ENCODE data around the gene KCNJ9.

The KCNJ9 gene

DNA sequence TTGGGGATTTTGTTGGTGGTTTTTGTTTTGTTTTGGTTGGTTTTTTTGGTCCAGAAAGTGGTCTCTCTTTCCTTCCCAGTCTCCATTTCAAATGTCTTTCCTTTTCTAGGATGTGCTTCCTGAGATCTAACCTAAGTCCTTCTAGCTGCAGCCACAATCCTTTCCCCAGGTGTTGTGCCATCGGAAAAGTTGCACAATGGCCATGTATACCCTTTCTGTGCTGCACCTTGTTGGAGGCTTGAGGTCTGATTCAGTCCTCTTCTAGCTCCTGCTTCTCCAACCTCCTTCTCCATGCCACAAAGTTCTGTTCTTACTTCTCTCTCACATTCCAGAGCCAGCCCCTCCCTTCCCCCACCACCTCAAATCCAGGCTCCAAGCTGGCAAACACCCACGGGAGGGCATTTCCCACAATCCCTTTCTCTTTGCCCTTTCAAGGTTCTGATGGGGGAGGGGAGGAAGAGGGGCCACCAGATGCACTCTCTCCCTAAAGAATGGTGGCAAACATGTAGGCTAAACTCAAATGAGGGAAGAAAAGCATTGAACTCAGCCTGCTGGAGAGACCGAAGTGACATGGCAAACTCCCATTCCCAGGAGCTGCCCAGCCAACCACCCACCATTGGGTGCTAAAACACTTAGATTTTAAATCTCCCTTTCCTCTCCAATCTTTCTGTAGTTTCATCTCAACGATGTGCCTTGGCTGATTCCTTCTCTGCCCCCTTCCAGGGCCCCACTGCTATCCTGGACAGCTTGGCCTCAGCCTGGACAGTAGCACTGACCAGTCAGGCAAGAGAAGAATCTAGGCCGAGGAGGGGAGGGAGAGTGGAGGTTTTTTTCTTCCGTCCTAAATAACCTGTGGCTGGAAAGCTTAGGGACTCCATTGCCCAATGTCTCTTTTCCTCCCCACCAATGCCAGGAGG is 14.3 kb upstream of the KCNJ9 start:
- DNase-seq (ENCODE audit: low spot score): no peak

DNA sequence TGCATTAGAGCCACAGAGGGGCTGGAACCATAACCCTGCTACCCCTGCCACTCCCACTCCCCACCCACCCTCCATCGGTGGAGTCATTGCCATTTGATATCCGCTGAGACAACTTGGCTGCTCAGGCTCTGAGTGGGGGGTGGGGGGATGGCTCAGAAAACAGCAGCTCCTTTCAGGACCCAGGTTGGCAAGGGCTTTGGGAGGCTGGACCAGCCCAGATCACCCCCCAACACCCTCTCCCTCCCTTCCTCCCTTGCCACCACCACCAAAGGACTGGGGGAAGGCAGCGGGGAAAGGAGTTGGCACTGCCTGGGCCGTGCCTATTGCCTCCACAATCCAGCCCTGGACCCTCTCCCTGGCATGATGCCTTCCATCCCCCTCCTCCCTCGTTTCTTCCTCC is 13.1 kb upstream of the KCNJ9 start:
- DNase-seq (ENCODE audit: low spot score): no peak

DNA sequence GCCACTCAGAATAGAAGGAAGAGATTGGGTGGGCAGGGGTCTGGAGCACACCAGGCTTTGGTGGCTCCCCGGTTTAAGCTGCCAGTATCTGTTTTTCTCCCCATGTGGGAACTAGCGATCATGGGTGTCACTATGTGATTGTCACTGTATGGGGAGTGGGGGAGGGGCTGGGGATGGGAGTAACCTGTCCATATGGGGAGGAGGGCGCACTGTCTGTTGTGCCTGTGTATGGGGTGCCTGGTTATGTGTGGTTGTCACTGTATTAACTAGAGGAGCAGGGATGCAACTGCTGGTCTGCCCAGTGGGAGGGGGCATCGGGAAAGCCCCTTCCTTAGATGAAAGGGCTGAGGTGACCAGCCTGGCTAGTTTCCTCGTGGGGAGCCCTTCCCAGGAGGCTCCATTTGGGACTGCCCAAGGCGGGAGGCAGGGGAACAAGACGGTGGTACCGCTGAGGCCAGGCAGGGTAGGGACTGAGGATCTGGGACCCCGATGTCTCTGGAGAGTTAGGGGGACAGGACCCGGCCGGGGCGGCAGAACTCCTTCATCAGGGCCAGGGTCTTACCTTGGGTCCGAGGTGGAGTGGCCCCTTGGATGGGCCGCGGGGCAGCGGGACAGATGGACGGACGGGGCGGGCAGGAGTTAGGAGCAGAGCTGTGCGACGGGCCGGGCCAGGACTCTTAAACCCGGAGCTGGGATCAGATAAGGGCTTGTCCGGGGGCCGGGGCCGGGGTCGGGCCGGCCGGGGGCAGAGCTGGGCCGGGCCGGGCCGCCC is 11.7 kb upstream of the KCNJ9 start, which contains the start of gene KCNJ10:
KCNJ10 (minus strand) TSS at position 701 of the 772 bp plus-strand sequence. CDS start 27,628 bp downstream, outside the sequence.
- no peak for DNase-seq (ENCODE audit: low spot score)

DNA sequence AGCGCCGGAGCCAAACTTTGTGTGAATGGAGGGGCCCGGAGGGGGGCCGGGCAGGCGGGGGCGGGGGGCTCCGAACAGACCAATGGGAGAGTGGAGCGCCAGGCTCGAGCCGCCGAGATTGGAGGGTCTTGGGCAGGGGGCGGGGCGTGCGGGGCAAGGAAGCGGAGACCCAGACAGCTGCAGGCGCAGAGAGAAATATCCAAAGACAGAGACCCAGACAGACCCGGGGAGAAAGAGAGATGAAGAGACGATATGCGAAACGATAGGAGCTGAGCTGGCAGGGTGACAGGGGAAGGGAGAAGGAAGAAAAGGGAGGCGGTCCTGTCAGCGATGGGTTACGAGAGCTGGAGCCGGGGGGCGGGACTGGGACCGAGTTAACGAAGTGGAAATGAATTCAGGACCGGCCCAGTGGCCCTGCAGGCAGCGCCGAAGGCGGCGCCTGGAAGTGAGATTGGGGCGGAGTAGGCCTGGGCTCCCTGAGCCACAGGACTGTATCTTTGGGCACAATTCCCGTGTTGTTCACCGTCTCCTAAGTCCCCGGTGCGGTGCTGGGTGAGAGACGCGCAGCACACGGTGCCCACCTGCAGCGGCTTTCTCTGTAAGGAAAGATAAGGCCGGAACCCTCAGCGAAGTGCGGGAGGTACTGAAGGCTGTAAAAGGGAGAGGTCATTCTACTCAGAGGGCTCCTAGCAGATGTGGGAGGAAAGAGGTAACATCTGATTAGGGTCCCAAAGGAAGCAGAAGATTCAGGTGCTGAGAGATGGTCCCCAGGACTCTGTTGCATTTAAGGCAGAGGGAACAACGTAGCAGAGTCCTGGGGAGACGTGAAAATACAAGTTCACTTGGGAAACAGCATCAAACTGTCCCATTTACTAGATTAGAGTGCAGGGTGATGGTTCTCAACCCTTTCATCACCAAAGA is 10.8 kb upstream of the KCNJ9 start:
- peak; percentile 78 for DNase-seq (ENCODE audit: low spot score)

DNA sequence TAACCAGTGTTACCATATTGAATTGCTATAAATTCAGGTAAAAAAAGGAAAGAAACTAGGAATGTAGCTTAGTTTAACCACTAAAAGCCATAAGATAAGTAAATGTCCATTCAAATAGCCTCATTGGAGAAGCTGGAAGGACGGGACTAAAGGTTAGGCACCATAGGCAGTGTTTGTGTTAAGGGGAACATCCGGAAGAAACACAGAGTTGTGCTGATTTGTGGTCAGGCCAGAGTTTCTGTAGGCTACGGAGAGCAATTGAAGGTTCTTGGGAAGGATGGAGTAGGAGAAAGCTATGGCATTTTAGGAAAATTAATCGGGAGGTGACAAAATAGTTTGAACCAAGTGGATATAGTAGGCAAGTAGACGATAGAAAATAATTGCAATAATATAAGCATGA is 10.0 kb upstream of the KCNJ9 start:
- no peak for DNase-seq (ENCODE audit: low spot score)

DNA sequence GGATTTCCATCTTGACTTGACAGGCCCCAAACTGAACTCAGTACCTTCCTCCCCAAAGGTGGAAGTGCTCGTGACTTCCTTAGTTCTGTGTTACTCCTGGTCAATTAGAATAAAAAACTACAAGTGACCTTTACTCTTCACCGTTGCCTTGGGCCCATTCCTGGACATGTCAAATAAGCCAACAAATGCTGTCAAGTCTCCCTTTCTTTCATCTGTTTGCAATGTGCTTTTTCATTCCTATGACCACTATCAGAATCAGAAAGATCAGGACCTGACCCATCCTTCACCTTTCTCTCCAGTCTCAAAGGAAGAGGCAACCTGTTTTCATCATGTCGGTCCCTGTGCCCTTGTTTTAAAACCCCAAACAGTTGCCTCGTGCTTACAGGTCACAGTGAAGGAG is 6.5 kb upstream of the KCNJ9 start:
- no peak for DNase-seq (ENCODE audit: low spot score)

DNA sequence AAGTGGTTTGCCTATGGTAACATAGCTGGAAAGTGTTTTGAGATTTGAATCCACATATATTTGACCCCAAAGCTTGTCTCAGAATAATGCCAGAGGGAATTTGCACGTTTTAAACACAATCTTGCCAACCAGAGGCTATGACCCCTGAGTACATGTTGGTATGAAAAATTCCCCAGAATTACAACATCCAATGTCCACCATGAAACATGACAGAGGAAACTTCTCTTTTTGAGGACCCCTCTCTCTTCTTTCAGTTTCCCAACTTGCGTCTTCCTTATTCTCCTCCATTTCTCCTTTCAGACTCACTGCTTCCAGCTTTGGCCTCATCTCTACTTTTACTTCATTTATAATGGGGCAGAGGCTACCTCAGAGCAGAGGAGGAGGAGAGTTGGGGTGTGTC is 5.5 kb upstream of the KCNJ9 start:
- DNase-seq (ENCODE audit: low spot score): no peak

DNA sequence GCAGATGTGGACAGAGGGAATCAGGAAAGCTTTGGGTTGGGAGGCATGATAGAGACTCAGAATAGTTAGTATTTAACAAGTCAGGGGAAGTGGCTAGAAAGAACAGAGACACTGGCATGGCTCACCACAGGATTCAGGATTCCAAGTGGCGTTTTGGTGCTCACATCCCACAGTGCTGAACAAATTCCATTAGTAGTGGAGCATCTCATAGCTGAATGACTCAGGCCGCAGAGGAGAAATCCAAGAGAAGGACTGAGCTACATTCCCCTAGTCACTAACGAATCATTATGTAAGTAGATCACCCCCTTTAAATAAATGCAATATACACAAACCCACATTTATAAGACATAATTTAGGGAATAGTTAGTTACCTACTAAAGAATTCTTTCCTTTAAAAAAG is 5.0 kb upstream of the KCNJ9 start:
- no peak for DNase-seq (ENCODE audit: low spot score)

DNA sequence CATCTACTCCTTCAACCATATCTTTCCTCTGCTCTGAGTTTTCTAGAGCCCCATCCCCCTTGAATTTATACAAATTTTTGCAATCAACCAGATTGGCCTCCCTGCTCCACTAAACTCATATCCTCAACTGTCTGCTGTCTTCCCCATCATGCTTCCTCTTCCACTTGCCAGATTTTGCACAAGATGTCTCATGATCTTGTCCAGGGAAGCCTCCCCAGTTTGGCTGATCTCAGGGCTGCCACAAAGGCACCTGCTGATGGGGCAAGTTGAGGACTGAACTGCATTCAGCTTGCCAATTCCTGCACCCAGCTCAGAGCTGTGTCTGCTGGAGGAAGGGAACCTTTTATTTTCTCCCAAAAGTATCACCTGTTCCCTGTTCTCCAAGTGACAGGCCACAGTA is 3.9 kb upstream of the KCNJ9 start:
- no peak for DNase-seq (ENCODE audit: low spot score)

DNA sequence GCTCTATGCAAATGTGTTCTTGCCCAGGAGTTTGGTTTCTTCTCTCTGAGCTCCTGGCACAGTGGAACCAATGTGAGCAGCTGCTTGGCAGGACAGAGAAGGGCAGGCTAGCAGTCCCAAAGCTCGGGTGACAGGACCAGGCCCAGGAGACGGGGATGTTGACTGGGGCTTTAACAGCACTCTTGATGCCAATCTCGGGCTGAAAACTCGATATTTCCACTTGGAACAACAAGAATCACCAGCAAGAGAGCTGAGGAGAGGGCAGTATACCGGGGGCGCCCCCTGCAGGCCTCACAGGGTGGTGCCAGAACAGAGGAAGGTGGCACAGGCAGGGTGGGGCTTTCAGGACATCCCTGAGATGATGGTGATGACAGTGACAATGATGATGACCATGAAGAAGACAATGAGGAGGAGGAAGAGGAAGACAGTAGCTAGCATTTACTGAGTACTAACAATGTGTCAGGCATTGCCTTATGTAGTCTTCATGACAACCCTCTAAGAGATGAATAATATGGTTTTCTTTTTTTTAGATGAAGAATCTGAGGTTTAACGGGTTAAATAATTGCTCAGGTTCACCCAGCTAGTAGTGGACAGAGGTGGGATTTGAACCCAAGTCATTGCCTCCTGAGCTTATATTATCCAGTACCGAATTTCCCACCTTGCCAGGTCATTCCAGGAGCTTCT is 2.7 kb upstream of the KCNJ9 start:
- DNase-seq (ENCODE audit: low spot score): peak; percentile 65

DNA sequence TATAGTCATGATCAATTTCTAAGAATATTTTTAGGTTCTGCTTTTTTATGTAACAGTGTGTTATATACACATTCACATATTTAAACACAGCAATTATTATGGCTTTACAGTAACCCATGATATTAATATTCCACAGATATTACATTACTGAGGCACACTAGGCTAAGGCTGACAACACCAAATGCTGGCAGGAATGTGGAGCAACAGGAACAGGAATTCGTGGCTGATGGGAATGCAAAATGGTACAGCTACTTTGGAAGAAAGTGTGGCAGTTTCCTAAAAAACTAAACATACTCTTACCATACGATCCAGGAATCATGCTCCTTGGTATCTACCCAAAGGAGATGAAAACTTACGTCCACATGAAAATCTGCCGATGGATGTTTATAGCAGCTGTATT is 1.9 kb upstream of the KCNJ9 start:
- no peak for DNase-seq (ENCODE audit: low spot score)

DNA sequence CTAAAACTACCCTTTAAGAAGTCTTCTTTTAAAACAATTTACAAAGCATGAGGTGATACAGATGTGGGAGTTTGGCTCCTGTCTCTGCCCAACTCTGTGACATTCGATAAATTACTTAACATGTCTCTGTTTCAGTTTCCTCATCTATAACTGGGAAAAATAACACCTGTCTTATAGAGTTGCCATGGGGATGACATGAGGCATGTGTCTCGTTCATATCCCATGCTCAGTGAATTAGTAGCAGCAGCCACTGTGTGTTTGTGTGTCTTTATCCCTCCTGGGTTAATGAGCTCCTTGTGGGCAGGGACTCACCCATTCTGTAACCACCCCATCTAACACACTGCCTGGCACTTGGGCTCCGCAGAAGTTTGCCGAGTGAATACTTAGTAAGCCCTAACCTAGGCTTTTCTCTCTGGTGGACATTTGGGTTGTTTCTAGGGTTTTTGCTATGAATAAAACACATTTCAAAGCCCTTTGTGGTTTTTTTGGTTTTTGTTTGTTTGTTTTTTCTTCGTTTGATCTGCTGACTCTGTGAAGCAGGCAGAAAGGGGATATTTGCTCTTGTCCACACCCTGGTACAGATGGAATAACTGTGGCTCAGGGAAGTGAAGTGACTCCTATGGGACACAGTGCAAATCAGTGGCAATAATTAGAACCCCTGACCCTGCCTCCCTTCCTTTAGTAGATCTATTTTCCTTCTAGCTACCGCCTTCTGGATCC is 797 bp upstream of the KCNJ9 start:
- DNase-seq (ENCODE audit: low spot score): no peak

DNA sequence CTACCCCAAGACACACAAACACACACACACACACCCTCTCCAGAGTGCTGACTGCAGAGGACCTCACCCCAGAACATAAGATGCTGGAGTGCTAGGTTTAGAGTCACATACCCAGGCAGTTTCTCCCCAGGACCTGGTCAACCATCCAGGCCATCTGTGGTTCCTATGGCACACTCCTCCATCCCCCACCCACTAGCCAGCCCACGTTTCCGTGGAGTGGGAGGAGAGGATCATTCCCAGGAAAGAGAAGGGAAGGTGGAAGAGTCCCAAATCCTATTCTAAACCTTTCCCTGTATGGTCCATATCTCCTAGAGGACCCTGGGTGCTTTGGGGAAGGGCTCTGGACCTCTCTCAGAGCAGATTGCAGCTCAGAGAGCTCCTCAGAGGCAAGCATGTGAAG is 1.1 kb downstream of the KCNJ9 start:
- DNase-seq (ENCODE audit: low spot score): no peak

DNA sequence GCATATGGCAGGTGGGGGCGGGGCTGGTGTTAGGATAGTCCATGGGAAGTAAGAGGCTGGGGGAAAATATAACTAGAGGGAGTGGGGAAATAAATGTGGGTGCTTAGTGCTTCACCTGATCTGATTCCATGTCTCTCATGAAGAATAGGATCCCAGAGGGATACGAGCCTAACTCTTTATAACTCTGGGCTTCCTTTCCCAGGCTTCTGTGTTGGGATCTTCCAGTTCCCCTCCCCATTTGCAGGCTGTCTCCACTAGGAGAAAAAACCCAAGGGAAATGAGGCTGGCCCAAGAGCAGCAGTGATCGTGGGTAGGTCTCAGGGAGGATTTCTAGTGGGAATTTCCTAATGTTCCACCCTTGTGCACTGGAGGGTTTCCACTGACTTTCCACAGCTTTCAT is 1.6 kb downstream of the KCNJ9 start:
- DNase-seq (ENCODE audit: low spot score): no peak

DNA sequence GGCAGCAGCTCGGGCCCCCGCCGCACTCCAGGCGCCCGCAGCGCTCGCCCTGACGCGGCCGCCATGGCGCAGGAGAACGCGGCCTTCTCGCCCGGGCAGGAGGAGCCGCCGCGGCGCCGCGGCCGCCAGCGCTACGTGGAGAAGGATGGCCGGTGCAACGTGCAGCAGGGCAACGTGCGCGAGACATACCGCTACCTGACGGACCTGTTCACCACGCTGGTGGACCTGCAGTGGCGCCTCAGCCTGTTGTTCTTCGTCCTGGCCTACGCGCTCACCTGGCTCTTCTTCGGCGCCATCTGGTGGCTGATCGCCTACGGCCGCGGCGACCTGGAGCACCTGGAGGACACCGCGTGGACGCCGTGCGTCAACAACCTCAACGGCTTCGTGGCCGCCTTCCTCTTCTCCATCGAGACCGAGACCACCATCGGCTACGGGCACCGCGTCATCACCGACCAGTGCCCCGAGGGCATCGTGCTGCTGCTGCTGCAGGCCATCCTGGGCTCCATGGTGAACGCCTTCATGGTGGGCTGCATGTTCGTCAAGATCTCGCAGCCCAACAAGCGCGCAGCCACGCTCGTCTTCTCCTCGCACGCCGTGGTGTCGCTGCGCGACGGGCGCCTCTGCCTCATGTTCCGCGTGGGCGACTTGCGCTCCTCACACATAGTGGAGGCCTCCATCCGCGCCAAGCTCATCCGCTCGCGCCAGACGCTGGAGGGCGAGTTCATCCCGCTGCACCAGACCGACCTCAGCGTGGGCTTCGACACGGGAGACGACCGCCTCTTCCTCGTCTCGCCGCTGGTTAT is 2.8 kb downstream of the KCNJ9 start:
- no peak for DNase-seq (ENCODE audit: low spot score)

DNA sequence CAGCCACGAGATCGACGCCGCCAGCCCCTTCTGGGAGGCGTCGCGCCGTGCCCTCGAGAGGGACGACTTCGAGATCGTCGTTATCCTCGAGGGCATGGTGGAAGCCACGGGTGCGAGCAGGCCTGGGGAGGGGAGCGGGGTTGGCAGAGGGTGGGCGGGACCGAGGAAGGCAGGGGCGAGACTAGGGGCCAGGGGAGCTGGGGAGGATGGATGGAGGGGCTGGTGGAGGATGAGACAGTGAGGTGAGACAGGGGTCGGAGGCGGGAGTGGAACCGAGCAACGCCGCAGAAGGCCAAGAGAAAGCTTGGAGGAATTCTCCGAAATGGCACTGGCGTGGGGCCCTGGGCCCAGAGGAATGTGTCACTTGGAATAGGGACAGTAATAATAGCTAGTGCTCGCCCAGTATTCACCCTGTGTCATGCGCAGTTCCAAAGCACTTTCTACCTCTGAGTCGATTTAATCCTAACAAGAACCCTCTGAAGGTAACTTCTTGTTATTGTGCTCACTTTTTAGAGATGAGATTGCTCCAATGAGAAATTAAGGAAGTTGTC is 3.5 kb downstream of the KCNJ9 start:
- no peak for DNase-seq (ENCODE audit: low spot score)

DNA sequence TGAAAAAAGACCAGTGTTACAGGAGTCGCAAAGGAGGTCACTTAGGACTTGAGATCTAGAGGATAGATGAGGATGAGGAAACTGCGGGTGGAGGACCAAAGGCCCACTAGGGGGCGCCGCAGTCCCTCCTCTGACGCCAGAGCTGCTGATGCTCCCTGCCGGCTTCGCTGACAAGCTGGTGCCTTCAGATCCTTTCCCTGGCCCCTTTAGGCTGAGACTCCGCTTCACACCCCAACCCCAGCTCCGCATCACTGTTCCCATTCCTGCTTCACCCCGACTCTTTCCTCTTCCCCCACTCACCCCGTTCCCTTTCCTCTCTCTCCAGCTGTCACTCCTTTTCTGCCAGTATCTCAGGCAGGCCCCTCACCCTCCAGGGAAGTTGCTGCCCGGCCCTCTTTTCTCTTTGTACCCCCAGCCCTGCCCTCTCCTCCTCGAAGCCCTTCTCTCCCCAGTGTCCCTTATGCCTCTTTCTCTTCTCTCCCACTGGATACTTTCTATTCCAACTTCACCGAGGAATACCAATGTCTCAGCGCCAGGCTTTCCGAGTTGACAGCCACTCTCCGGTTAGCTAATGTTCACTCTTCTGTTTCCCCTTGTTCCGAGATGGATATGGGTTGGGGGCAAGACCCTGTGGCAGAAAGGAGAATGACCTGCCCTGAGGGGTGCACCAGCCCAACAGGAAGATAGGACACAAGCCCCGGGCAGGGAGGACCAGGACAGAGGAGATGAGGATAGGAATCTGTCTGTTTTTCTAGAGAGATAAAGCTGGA is 4.5 kb downstream of the KCNJ9 start:
- DNase-seq (ENCODE audit: low spot score): peak; percentile 91

DNA sequence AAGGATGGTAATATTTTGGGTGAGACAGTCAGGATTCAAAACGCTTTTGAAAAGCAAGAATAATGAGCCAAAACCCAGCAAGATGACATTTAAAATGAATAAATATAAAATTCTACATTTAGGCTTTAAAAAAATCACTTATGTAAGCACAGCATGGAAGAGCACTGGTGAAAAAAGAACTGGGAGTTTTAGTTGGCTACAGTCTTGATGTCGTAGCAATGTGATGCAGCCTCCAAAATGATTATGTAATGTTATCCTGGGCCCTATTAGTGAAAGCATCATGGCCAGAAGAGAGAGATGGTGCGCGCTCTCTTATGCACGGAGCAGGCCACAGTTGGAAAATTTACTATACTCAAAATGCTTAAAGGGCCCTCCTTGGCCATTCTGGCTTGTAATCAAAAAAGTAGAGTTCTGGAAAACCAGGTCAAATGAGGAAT is 5.1 kb downstream of the KCNJ9 start:
- no peak for DNase-seq (ENCODE audit: low spot score)

DNA sequence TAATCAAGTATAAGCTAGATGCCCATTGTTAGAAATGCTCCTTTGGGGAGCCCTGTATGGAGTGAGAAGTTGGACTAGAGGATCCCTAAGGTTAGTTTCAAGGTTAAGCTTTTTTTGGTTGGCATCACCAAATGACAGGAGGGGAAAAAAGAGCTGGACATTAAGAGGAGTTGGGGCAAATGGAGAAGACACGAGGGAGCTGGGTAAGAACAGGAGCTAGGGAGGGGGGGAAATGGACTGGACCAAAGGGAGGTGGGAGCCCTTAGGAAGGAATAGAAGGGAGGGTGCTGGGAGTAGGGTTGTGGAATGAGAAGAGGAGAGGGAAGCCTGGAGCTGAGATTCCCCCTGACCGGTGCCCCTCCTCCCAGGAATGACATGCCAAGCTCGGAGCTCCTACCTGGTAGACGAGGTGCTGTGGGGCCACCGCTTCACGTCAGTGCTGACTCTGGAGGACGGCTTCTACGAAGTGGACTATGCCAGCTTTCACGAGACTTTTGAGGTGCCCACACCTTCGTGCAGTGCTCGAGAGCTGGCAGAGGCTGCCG is 5.9 kb downstream of the KCNJ9 start:
- DNase-seq (ENCODE audit: low spot score): no peak

Data from AG08395 (cell line).